GM21576 (cell line): Measurements from ENCODE around the gene OTULIN.

Experiments used
- ATAC-seq: cut with Tn5 transposase; IDR thresholded peaks from one replicate; pipeline ENCODE4 v1.9.1; 2021; ENCODE audit warnings: mild to moderate bottlenecking, moderate library complexity; ENCODE audit not compliant: unreplicated experiment

OTULIN gene

GRCh38 chr5:14716755-14717752 is 52.5 kb downstream of the OTULIN start:
- ATAC-seq: no peak

GRCh38 chr5:14718778-14719177 is 54.3 kb downstream of the OTULIN start:
- ATAC-seq: no peak

GRCh38 chr5:14720236-14720923 is 55.9 kb downstream of the OTULIN start:
- ATAC-seq: no peak

- ATAC-seq: no peak
Measured at GRCh38 chr5:14721990-14722656, 57.6 kb downstream of the OTULIN start.

GRCh38 chr5:14722923-14723322 is 58.4 kb downstream of the OTULIN start:
- ATAC-seq: no peak

- ATAC-seq: no peak
Measured at GRCh38 chr5:14723701-14724132, 59.2 kb downstream of the OTULIN start.

GRCh38 chr5:14724633-14725032 is 60.1 kb downstream of the OTULIN start:
- ATAC-seq: no peak

GRCh38 chr5:14726066-14726838 is 61.7 kb downstream of the OTULIN start:
- ATAC-seq: no peak

GRCh38 chr5:14727428-14727865 is 62.9 kb downstream of the OTULIN start:
- ATAC-seq: no peak

GRCh38 chr5:14727928-14728458 is 63.5 kb downstream of the OTULIN start:
- ATAC-seq: no peak

GRCh38 chr5:14728459-14728938 is 64.0 kb downstream of the OTULIN start:
- no peak for ATAC-seq

GRCh38 chr5:14729448-14730385 is 65.2 kb downstream of the OTULIN start:
- ATAC-seq: no peak

GRCh38 chr5:14730466-14730865 is 65.9 kb downstream of the OTULIN start:
- no peak for ATAC-seq

GRCh38 chr5:14730881-14731280 is 66.4 kb downstream of the OTULIN start:
- ATAC-seq: no peak

- ATAC-seq: no peak
Measured at GRCh38 chr5:14732991-14733390, 68.5 kb downstream of the OTULIN start.

- no peak for ATAC-seq
Measured at GRCh38 chr5:14733661-14734060, 69.1 kb downstream of the OTULIN start.

- no peak for ATAC-seq
Measured at GRCh38 chr5:14734396-14734795, 69.9 kb downstream of the OTULIN start.

- no peak for ATAC-seq
Measured at GRCh38 chr5:14735944-14736343, 71.4 kb downstream of the OTULIN start.

- no peak for ATAC-seq
Measured at GRCh38 chr5:14737291-14737690, 72.8 kb downstream of the OTULIN start.
